Midbrain (tissue), 1 donor: Measurements from ENCODE around the gene ZNF74.
"Not testable (repeated sequence)": the region's sequence is repeated elsewhere in the genome, so short reads cannot be mapped to it uniquely, and the experiment has no call there.

Experiments used
- DNase-seq: peaks from one replicate; lab custom pipeline; 2025; lab: John Stamatoyannopoulos, UW

ZNF74 gene

GRCh38 chr22:20400606-20401375, 6.8 kb downstream of the ZNF74 start:
- no peak for DNase-seq

- DNase-seq: no peak
These were observed 7.5 kb downstream of the ZNF74 start for GRCh38 chr22:20401376-20402014.

DNA sequence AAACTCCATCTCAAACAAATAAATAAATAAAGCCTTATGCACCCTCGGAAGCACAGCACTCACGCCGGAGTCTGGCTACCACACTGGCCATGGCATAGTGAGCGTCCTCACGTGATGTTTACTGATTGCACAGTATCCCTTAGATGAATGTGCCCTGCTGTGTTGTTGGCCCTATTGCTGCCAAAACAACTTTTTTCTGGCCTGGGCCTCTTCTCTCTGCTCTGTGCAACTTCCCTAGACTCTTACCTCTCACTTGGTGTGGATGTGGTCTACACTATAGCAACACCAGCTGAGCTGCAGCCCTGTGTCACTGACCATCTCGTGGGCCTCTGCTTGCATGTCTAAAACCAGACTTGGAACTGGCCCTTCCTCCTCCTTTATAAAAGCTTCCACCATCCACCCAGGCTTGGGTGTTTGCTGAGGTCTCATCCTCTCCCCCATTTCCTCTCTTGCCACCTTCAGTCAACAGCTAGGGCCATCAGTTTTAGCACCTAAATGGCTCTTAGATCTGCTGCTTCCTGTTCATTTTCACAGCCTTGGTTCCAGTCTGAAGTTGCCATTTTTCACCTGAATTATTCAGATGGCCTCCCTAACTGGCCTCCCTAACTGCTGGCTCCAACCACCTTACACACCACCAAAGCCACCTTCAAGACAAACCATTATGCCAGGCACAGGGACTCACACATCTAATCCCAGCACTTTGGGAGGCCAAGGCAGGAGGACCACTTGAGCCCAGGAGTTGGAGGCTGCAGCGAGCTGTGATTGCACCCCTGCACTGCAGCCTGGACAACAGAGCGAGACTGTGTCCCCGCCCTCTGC, 9.2 kb downstream of the ZNF74 start:
- no peak for DNase-seq

DNA sequence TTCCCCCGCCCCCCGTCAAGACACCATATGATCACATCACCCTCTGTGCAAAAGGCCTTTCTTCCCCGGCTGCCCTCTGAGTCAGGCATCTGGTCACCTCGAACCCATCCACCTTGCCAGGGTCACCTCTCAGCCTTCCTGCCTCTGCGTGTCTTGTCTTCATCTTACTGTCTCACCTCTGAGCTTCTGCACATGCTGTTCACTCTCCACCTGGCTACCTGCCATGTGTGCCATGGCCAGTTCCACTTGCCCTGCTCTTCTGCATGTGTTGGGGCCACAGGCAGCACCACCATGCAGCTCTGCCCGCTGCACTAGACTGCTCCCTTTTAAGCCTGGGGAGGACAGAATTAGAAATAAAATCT, 9.8 kb downstream of the ZNF74 start:
- no peak for DNase-seq

GRCh38 chr22:20404881-20405280, 10.9 kb downstream of the ZNF74 start:
- no peak for DNase-seq

- no peak for DNase-seq
These were observed 11.5 kb downstream of the ZNF74 start for GRCh38 chr22:20405291-20405930.

DNA sequence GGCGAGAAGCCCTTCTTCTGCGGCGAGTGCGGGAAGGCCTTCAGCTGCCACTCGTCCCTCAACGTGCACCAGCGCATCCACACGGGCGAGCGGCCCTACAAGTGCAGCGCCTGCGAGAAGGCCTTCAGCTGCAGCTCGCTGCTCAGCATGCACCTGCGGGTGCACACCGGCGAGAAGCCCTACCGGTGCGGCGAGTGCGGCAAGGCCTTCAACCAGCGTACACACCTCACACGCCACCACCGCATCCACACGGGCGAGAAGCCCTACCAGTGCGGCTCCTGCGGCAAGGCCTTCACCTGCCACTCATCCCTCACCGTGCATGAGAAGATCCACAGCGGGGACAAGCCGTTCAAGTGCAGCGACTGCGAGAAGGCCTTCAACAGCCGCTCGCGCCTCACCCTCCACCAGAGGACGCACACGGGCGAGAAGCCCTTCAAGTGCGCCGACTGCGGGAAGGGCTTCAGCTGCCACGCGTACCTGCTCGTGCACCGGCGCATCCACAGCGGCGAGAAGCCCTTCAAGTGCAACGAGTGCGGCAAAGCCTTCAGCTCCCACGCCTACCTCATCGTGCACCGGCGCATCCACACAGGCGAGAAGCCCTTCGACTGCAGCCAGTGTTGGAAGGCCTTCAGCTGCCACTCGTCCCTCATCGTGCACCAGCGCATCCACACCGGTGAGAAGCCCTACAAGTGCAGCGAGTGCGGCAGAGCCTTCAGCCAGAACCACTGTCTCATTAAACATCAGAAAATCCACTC, 12.2 kb downstream of the ZNF74 start:
- no peak for DNase-seq

DNA sequence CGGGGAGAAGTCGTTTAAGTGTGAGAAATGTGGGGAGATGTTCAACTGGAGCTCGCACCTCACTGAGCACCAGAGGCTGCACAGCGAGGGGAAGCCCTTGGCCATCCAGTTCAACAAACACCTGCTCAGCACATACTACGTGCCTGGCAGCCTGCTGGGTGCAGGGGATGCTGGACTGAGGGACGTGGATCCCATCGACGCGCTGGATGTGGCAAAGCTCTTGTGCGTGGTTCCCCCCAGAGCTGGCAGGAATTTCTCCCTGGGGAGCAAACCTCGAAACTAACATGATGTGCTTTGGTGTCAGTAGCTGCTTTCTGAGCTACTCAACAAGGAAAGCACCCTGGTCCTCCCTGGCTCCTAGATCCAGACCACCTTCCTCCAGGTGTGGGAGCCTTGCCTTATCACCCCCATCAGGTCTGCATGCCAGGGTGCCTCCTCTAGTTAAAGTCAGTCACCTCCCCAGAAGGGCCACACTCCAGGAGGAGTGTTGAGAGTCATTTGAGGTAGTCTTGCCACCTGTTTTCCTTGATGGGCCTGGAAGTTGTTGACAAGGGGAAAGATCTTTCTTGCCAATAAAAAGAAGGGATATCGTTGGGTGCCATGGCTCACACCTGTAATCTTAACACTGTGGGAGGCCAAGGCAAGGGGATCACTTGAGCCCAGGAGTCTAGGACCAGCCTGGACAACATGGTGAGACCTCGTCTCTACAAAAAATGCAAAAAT, 12.9 kb downstream of the ZNF74 start:
- no peak for DNase-seq

- DNase-seq: no peak
These were observed 13.9 kb downstream of the ZNF74 start for GRCh38 chr22:20407829-20408228.

DNA sequence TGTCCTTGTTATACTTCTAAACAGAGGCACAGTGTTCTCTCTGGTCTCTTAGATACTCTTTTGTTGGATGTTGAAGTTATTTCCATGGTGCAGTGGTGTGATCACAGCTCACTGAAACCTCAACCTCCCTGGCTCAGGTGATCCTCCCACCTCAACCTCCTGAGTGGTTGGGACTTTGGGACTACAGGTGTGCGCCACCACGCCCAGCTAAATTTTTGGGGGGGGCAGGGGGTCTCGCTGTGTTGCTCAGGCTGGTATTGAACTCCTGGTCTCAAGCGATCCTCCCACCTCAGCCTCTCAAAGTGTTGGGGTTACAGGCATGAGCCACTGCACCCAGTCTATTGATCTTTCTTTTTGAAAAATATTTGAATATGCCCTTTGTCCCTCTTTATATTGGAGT, 14.9 kb downstream of the ZNF74 start:
- DNase-seq: no peak

DNA sequence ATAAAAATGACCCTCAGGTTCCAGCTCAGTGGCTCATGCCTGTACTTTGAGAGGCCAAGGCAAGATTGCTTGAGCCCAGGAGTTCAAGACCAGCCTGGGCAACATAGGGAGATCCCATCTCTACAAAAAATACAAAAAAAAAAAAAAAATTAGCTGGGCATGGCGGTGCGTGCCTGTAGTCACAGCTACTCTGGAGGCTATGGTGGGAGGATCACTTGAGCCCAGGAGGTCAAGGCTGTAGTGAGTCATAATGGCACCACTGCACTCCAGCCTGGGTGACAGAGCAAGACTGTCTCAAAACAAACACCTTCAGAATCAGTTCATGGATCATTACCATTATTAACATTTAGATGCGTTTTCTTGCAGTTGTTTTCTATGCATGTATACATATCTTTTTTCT, 15.4 kb downstream of the ZNF74 start:
- not testable (repeated sequence) for DNase-seq

DNA sequence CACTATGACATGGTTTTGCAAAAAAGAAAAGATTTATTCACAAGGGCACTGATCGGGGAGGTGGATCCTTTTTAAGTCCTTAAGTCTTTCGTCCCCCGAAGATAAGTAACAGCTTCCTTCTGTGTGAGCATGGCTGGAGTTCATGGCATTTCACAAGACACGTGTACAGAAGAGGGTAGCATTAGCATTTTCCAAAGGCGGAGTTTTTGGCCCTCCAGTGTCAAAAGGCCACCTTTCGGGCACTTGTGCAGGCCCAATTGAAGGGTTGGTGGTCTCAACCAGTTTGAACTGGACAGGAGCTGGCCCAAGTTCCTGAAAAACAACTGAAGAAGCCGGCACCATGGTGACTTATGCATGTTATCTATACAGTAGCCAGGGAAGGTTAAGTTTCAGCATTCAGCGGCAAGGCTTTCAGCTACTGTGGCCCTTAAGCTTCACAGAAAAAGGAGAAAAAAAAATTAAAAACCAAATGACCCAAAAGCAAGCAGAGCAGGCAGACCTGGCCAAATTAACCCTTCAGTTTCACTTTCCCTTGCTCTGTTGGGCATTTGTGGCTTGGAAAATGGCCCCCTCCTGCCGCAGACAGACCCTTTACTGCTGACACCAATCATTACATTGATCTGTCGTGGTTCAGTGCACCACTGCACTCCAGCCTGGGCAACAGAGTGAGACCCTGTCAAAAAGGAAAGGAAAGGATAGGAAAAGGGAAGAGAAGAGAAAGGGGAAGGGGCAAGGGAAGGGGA, 18.7 kb downstream of the ZNF74 start:
- no peak for DNase-seq

- no peak for DNase-seq
These were observed 19.5 kb downstream of the ZNF74 start for GRCh38 chr22:20413217-20414058.

GRCh38 chr22:20414059-20414440, 20.1 kb downstream of the ZNF74 start:
- no peak for DNase-seq

- DNase-seq: no peak
These were observed 20.5 kb downstream of the ZNF74 start for GRCh38 chr22:20414450-20414849.

DNA sequence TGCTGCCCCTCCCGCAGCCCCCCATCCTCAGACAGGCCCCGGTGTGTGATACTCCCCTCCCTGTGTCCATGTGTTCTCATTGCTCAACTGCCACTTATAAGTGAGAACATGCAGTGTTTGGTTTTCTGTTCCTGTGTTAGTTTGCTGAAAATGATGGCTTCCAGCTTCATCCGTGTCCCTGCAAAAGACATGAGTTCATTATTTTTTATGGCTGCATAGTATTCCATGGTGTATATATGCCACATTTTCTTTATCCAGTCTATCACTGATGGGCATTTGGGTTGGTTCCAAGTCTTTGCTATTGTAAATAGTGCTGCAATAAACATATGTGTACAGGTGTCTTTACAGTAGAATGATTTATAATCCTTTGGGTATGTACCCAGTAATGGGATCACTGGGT, 21.3 kb downstream of the ZNF74 start:
- DNase-seq: not testable (repeated sequence)

DNA sequence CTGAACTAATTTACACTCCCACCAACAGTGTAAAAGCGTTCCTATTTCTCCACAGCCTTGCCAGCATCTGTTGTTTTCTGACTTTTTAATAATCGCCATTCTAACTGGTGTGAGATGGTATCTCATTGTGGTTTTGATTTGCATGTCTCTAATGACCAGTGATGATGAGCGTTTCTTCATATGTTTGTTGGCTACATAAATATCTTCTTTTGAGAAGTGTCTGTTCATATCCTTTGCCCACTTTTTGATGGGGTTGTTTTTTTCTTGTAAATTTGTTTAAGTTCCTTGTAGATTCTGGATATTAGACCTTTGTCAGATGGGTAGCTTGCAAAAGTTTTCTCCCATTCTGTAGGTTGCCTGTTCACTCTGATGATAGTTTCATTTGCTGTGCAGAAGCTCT, 21.7 kb downstream of the ZNF74 start:
- DNase-seq: not testable (repeated sequence)

- DNase-seq: peak; percentile 78
These were observed 24.3 kb downstream of the ZNF74 start for GRCh38 chr22:20418211-20418788.

- no peak for DNase-seq
These were observed 25.7 kb downstream of the ZNF74 start for GRCh38 chr22:20419664-20419951.
